GM21786 (cell line): ENCODE data around the gene TSPAN31.
"Not testable (repeated sequence)": the region's sequence is repeated elsewhere in the genome, so short reads cannot be mapped to it uniquely, and the experiment has no call there.

ENCODE experiments used
- ATAC-seq: cut with Tn5 transposase; IDR thresholded peaks from one replicate; pipeline ENCODE4 v1.9.1; 2021; ENCODE audit not compliant: unreplicated experiment

The TSPAN31 gene

GRCh38 chr12:57765698-57766463, 21.0 kb downstream of the TSPAN31 start:
- no peak for ATAC-seq

GRCh38 chr12:57766464-57767304, 21.8 kb downstream of the TSPAN31 start, which contains the start of gene CYP27B1:
Gene CYP27B1, minus strand, starts transcription at chr12:57767078. Its CDS starts 37 bp downstream, at chr12:57767041.
- no peak for ATAC-seq

GRCh38 chr12:57767305-57767698, 22.5 kb downstream of the TSPAN31 start:
- ATAC-seq = no peak

DNA sequence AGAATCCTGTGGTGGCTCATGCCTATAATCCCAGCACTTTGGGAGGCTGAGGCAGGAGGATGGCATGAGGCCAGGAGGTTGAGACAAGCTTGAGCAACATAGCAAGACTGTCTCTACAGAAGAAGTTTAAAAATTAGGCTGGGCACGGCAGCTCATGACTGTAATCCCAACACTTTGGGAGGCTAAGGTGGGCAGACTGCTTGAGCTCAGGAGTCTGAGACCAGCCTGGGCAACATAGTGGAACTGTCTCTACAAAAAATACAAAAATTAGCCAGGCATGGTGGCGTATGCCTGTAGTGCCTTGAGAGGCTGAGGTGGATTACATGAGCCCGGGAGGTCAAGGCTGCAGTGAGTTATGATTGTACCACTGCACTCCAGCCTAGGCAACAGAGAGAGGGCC, 23.0 kb downstream of the TSPAN31 start:
- no peak for ATAC-seq

DNA sequence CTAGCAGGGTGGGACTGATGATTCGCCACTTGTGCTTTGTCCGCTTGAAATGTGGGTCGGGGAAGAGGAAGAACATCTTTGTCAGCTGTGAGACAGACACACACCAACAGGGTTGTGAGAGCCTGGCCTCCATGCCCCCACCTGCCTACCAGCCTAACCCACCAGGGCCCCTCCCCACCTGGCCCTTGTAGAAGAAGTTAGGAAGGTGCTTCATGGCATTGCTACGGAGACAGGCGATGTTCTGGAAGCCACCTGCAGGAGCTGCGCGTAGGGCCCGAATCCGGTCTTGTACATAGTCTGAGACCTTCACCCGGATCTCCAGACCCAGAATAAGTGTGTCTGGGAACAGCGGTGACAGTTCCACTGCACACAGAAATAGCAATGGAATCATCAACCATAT, 24.8 kb downstream of the TSPAN31 start:
- ATAC-seq = no peak

GRCh38 chr12:57770734-57771133, 25.9 kb downstream of the TSPAN31 start:
- no peak for ATAC-seq

DNA sequence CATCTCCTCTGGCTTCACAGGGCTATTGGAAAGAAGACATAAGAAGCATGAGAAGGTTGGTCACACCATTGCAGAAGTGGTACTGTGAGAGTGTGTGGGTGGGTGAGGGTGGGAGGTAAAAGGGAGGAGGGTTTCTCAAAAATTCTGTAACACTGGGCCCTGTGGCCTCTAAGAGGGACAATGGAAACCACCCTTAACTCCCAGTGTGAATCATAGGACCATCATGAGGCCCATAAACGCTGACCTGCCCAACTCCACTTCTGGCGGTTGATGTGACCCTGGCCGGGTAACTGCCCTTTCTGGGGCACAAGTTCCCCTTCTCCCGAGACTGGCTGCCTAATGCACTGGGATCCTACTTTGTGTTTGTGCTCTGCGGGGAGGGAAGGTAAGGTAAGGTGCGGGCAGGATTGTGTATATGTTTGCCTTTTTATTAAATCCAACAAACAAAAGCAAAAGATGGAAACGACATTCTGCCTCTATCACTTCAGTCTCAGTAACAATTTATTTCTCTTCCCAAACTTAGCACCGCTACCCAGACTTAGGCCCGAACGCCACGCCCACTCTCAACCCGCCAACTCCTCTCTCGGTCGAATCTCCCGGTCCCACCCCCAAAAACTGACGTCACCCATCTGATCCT, 26.5 kb downstream of the TSPAN31 start:
- ATAC-seq = peak; percentile 75

DNA sequence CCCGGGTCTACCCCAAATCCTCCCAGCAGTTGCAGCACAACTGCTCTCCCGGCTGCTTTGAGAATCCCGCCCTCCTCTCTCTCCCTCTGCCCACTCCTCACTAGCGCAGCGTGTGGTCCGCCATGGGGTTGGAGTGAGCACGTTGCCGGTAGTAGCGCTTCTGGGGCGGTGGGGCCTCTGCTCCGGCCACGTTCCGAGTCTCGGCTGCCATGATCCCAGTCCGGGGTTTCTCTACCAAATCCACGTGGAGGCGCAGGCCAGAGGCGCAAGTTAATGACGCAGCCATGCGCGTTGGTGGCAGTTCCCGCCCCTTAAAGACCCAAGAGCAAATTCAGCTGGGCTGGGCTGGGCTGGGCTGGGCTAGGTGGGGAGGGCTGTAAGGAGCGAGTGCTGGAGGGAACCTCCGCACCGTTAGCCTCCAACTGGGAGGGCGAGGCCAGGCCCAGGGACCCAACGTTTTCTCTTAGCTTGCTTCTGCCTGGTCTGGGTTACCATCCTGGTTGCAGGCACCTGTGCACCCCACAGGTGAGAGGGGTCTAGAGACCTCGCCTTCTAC, 27.1 kb downstream of the TSPAN31 start, which contains the start of gene METTL1:
TSS of gene METTL1 (minus strand) at position 233 of the 556 bp plus-strand sequence. CDS start at position 211, 22 bp downstream.
- peak; percentile 81 for ATAC-seq

DNA sequence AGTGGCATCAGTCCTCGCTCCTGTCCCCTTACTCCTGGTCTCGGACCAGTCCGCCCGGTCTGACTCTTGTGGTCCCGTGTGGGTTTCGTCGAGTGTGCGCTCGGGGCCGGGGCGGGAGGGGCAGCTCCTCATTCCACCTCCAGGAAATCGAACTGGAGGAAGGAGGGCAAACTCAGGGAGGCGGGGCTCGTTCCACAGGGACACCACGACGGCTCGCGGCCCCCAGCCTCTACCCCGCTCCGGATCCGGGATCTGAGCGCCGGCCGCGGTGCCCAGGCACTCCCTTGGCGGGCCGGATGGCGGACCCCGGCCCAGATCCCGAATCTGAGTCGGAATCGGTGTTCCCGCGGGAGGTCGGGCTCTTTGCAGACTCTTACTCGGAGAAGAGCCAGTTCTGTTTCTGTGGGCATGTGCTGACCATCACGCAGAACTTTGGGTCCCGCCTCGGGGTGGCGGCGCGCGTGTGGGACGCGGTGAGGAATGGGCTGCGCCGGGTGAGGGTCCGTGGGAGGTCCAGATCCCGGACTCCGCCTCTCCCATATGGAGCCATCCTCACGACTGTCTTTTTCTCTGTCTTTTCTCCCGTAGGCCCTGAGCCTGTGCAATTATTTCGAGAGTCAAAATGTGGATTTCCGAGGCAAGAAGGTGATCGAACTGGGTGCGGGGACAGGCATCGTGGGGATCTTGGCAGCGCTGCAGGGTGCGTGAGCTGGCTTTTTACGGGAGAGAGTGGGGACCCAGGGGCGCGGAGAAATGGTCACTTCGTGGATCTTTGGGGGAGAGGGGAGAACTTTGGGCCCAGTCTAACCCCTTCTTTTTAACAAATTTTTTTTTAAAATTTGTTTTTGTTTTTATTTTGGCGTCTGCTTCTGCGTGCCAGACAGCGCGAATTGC, 27.8 kb downstream of the TSPAN31 start, which contains the start of gene EEF1AKMT3:
TSS of gene EEF1AKMT3 (plus strand) at position 186 of the 894 bp plus-strand sequence. CDS start at position 297, 111 bp downstream.
- peak; percentile 22 for ATAC-seq

DNA sequence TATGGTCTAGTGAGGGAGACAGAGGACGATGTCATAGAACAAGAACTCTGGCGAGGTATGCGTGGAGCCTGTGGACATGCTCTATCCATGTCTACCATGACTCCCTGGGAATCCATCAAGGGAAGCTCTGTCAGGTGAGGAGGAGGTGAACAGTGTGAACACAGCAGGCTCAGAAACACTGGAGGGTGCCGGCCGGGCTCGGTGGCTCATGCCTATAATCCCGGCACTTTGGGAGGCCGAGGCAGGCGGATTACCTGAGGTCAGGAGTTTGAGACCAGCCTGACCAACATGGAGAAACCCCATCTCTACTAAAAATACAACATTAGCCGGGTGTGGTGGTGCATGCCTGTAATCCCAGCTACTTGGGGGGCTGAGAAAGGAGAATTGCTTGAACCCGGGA, 29.8 kb downstream of the TSPAN31 start:
- not testable (repeated sequence) for ATAC-seq

- no peak for ATAC-seq
Measured at GRCh38 chr12:57775044-57775443, 30.2 kb downstream of the TSPAN31 start.

- ATAC-seq = no peak
Measured at GRCh38 chr12:57775563-57776246, 30.9 kb downstream of the TSPAN31 start.

DNA sequence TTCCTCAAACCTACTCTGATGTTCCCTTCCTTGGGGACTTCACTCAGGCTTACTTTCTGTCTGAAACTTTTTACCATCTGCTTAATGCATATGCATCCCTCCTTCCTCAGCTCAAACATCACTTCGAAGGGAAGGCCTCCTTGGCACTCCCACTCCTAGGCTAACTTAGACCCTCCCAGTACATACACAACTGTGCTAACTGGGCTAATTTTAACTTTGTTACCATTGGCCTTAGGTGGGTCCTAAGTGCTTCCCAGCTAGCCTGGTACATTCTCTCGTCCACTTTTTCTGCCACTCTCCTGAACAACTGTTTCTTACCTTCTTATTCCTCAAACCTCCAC, 31.4 kb downstream of the TSPAN31 start:
- ATAC-seq = no peak

DNA sequence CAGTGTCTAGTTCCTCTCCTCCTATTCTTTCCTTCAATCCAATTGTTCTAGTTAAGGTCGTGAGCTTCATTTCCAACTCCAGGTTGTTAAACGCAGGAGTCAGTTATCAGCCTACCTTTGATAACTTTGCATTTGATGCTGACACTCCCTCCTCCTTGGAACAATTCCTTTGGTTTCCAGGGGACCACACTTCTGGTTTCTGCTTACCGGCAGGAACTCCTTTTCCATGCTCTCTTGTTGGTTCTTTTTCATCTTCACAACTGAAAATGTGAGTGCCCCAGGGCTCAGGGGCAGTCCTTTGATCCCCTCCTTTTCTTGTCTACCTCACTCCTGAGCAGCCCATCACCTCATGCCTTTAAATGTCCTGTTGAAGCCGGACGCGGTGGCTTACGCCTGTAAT, 32.5 kb downstream of the TSPAN31 start:
- ATAC-seq = no peak

- no peak for ATAC-seq
Measured at GRCh38 chr12:57777911-57778310, 33.1 kb downstream of the TSPAN31 start.

DNA sequence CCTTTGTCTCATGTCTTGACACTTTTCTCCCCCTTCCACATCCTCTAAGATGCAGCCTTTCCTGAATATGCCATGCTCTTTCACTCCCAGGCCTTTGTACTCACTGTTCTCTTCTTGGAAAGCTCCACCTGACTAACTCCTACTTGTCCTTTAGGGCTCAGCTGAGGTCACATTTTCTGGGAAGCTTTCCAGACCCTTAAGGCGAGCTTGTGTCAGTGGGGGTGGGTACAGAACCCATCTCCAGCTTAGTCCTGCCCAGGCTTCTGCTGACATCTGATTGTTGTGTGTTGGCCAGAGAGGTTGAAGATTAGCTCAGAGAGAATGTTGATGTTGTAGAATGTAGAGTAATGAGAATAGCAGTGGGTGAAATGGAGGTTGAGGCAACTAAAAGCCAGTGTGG, 34.9 kb downstream of the TSPAN31 start:
- ATAC-seq = no peak

GRCh38 chr12:57780284-57780897, 35.6 kb downstream of the TSPAN31 start:
- ATAC-seq = no peak

GRCh38 chr12:57781244-57781643, 36.4 kb downstream of the TSPAN31 start:
- ATAC-seq = no peak

GRCh38 chr12:57781801-57782200, 37.0 kb downstream of the TSPAN31 start:
- ATAC-seq = no peak
